Skeletal muscle satellite cell (primary cell): ENCODE results near the gene FBLL1.
"Not testable (repeated sequence)": the region's sequence is repeated elsewhere in the genome, so short reads cannot be mapped to it uniquely, and the experiment has no call there.

Source experiments
- H3K27me3 ChIP-seq: 2 replicates; pipeline ENCODE4 v1.7.0; 2013; ENCODE audit warnings: low read length; ENCODE audit not compliant: control insufficient read depth, insufficient read depth
- H3K36me3 ChIP-seq: 2 replicates; pipeline ENCODE4 v1.7.0; 2013; ENCODE audit warnings: mild to moderate bottlenecking, control low read depth, low read length; ENCODE audit not compliant: insufficient read depth
- H3K4me1 ChIP-seq: 2 replicates; pipeline ENCODE4 v1.7.0; 2013; ENCODE audit warnings: low read length; ENCODE audit not compliant: control insufficient read depth, insufficient read depth
- H3K4me2 ChIP-seq: 2 replicates; pipeline ENCODE4 v1.7.0; 2013; ENCODE audit warnings: mild to moderate bottlenecking, low read length
- H3K4me3 ChIP-seq: 2 replicates; pipeline ENCODE4 v1.7.0; 2013; ENCODE audit warnings: low read length
- H3K9ac ChIP-seq: 2 replicates; pipeline ENCODE4 v1.7.0; 2013; ENCODE audit warnings: mild to moderate bottlenecking, low read depth, low read length, moderate library complexity
- H3K9me3 ChIP-seq: replicated peaks from 2 replicates; pipeline ENCODE4 v1.7.0; 2013; ENCODE audit warnings: mild to moderate bottlenecking, control low read depth, low read length

The FBLL1 gene

GRCh38 chr5:168557389-168557788, 28.3 kb downstream of the FBLL1 start:
- Histone ChIP-seq H3K36me3 (peaks cover 65% of the 10 kb centered on the region), H3K4me2 (no peak overlapping the region), H3K4me3 (no peak overlapping the region), H3K9ac (no peak overlapping the region), H3K4me1 (peaks cover 5% of the 10 kb centered on the region), H3K27me3 (no peaks in the 10 kb centered on the region), H3K9me3 (no peaks in the 10 kb centered on the region)

DNA sequence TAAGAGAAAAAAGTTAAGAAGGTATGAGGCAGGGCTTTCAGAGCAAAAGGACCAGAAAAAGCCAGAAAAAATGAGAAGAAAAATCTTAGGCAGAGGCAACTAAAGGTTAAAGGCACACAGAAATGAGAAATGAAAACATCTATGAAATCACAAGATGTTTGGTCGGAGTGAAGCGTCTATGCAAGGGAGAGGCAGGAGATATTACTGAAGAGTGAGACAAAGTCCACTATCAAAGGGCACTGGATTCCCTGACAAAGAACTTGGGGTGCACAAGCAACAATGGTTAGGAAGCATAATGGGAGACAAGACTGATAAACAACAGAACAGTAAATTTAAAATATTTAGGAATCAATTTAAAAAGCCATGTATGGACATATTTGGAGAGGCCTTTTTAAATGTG, 33.2 kb downstream of the FBLL1 start:
- H3K9ac ChIP-seq, result no peak overlapping the region
- H3K36me3 ChIP-seq, result peaks cover 60% of the 10 kb centered on the region
- no peak overlapping the region for H3K4me2 ChIP-seq
- H3K9me3 ChIP-seq, result no peaks in the 10 kb centered on the region
- no peaks in the 10 kb centered on the region for H3K27me3 ChIP-seq
- no peaks in the 10 kb centered on the region for H3K4me1 ChIP-seq
- no peak overlapping the region for H3K4me3 ChIP-seq

DNA sequence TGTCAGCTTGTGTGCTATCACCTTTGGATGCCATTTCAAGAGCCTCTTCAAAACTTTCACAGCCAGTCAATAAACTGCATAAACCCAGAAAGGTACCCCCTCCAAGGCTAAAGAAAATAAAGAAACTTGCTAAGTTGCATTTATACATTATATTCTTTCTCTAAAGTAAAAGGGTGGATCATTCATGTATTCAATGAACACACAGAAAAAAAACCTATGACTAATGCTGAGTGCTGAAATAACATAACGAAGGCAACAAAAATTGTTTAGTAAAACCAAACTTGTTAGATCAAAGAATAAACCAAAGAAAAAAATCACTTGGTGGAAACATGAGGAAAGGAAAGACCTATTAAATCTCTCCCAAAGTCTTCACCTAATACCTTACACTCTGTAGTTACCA, 34.9 kb downstream of the FBLL1 start:
- H3K36me3 ChIP-seq, result peaks cover 61% of the 10 kb centered on the region
- H3K4me1 ChIP-seq, result no peaks in the 10 kb centered on the region
- no peak overlapping the region for H3K9ac ChIP-seq
- H3K4me2 ChIP-seq, result no peak overlapping the region
- no peaks in the 10 kb centered on the region for H3K27me3 ChIP-seq
- H3K9me3 ChIP-seq, result no peaks in the 10 kb centered on the region
- H3K4me3 ChIP-seq, result no peak overlapping the region

DNA sequence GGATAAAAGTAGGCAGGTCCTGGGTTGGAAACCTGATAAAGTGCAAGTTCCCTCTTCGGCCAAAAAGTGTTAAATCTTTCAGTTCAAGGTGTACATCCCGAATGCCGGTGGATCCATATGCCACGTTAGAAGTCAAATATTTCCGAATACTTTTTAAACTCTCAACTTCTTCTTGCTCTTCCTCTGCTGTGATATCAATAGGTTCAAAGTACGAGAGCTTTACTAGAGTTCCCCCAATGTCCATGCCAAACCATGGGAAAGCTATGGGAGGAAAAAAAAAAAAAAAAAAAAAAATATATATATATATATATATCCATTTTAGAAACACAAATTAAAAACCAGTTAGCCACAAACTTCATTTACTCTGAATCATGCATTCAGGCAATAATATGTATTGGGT, 39.6 kb downstream of the FBLL1 start:
- H3K4me1 ChIP-seq, result no peaks in the 10 kb centered on the region
- no peak overlapping the region for H3K4me2 ChIP-seq
- no peaks in the 10 kb centered on the region for H3K27me3 ChIP-seq
- H3K4me3 ChIP-seq, result no peak overlapping the region
- H3K9me3 ChIP-seq, result no peaks in the 10 kb centered on the region
- H3K36me3 ChIP-seq, result peaks cover 43% of the 10 kb centered on the region
- H3K9ac ChIP-seq, result no peak overlapping the region

DNA sequence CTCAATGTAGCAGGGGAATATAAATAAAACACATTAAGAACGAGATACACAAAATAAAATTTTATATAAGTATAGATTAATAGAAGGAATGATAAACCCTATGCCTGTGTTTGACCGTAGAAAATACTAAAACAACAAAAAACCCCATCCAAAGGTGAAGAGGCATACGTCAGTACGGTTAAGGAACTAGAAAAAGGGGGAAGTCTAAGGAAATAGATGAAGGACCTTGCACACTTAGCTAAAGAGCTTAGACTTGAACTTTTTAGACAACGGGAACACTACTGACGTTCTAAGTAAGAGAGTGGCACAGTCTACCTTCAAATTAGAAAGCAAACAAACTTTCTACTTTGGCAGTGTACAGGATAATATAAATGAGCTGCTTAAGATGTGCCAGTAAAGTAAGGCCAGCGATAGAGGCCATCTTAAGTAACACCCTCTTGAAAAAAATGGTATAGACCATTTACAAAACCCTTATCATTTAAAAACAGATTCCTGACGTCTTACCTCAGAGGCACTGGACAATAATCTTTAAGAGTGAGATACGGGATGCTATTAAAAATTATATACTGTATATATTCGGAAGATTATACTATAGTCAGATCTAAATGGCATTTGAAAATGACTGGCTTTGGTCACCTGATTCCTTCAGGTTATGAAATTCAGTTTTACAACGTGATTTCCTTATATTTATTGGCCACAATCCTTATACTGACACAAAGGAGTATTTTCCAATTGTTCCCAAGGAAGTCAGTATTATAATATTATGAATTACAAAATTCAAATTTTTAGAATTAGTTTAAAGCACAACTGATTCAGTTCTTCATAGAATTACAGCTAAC, 41.6 kb downstream of the FBLL1 start:
- no peaks in the 10 kb centered on the region for H3K9me3 ChIP-seq
- no peaks in the 10 kb centered on the region for H3K4me1 ChIP-seq
- H3K4me2 ChIP-seq, result no peak overlapping the region
- H3K4me3 ChIP-seq, result no peak overlapping the region
- H3K36me3 ChIP-seq, result peaks cover 29% of the 10 kb centered on the region
- H3K27me3 ChIP-seq, result no peaks in the 10 kb centered on the region
- H3K9ac ChIP-seq, result no peak overlapping the region

DNA sequence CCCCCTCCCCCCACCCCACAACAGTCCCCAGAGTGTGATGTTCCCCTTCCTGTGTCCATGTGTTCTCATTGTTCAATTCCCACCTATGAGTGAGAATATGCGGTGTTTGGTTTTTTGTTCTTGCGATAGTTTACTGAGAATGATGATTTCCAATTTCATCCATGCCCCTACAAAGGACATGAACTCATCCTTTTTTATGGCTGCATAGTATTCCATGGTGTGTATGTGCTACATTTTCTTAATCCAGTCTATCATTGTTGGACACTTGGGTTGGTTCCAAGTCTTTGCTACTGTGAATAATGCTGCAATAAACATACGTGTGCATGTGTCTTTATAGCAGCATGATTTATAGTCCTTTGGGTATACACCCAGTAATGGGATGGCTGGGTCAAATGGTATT, 44.6 kb downstream of the FBLL1 start:
- H3K36me3 ChIP-seq, H3K4me1 ChIP-seq, H3K9ac ChIP-seq, H3K9me3 ChIP-seq, H3K4me3 ChIP-seq, H3K27me3 ChIP-seq, H3K4me2 ChIP-seq: not testable (repeated sequence)

- H3K9ac ChIP-seq, H3K4me3 ChIP-seq, H3K4me2 ChIP-seq, H3K27me3 ChIP-seq, H3K9me3 ChIP-seq, H3K4me1 ChIP-seq, H3K36me3 ChIP-seq: not testable (repeated sequence)
Observed at GRCh38 chr5:168574156-168574555, 45.1 kb downstream of the FBLL1 start.

DNA sequence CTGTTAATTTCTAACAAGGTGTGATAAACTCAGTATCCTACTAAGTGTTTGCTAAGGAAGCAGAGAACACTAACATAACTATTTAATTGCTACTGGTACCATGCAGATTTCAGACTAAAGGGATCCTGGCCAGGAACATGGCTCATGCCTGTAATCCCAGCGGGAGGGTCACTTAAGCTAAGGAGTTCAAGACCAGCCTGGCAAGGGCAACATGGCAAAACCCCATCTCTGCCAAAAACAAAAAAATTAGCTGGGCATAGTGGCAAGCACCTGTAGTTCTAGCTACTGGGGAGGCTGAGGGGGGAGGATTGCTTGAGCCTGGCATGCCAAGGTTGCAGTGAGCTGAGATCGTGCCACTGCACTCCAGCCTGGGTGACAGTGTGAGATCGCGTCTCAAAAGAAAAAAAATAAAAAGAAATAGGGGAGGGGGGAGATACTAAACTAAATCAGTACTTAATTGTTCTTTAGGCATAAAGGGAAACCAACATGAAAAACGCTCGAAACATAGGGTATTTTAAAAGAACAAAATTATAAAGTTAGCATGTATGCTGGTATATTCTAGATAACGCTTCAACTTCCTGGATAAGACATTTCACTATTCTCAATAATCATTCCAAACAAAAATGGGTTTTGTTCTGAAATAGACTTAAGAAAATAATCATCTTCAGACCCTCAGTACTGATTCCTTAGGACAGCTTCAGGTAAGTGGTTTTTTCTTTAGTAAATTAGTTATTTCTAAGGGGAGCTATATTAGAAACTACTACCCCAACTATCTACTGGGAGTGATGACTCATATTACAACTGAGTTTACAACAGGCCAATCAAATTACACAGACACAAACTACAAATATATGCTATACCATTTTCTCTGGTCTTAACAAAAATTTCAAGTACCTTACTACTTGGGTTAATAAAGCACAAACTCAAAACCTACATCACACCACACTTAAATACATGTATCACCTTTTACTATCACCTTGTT, 46.6 kb downstream of the FBLL1 start:
- H3K4me3 ChIP-seq, result no peak overlapping the region
- H3K36me3 ChIP-seq, result no peaks in the 10 kb centered on the region
- H3K9me3 ChIP-seq, result no peaks in the 10 kb centered on the region
- H3K9ac ChIP-seq, result no peak overlapping the region
- H3K4me1 ChIP-seq, result peaks cover 13% of the 10 kb centered on the region
- no peak overlapping the region for H3K4me2 ChIP-seq
- no peaks in the 10 kb centered on the region for H3K27me3 ChIP-seq

DNA sequence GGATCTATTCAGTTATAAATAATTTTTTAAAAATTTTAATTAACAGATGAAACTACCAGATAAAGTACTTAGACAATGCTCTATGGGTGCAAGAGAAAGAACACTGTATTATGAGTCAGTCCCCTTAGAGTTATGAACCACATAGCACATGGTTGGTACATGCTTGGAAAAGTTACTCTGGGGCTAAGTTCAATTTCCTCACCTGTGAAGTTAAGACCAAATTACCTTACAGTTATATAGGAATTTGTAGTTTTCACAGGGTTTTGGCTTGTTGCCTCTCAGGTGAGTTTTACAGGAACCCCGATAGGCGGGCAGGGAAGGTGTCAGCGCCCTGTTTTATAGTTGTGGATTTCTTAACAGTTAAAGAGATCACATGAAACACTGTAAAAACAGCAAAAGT, 48.9 kb downstream of the FBLL1 start:
- H3K27me3 ChIP-seq, result no peaks in the 10 kb centered on the region
- peak overlapping the region; percentile 99 for H3K9ac ChIP-seq
- H3K4me2 ChIP-seq, result peak overlapping the region; percentile 87
- peak overlapping the region; percentile 97 for H3K4me3 ChIP-seq
- no peaks in the 10 kb centered on the region for H3K9me3 ChIP-seq
- H3K36me3 ChIP-seq, result no peaks in the 10 kb centered on the region
- H3K4me1 ChIP-seq, result peaks cover 13% of the 10 kb centered on the region

GRCh38 chr5:168578538-168579487, 49.7 kb downstream of the FBLL1 start, which contains the start of gene PANK3:
PANK3 (minus strand) TSS chr5:168579368; CDS start chr5:168579283, 85 bp downstream.
- Histone ChIP-seq H3K27me3 (no peaks in the 10 kb centered on the region), H3K9ac (peak within 1 kb of the TSS; percentile 99), H3K4me2 (peak within 1 kb of the TSS; percentile 89), H3K4me1 (peaks cover 13% of the 10 kb centered on the region), H3K4me3 (peak within 1 kb of the TSS; percentile 97), H3K9me3 (no peaks in the 10 kb centered on the region), H3K36me3 (no peaks in the 10 kb centered on the region)
